HG03558 (cell line): ENCODE results near the gene MED7.
A peak's percentile ranks its signal among the peaks of the same experiment; 100 is the strongest.
"Not testable (repeated sequence)": the region's sequence is repeated elsewhere in the genome, so short reads cannot be mapped to it uniquely, and the experiment has no call there.

Experiments
- ATAC-seq: cut with Tn5 transposase; IDR thresholded peaks from one replicate; pipeline ENCODE4 v1.9.1; 2021; ENCODE audit warnings: moderate number of reproducible peaks; ENCODE audit not compliant: unreplicated experiment; ENCODE audit errors: extremely low read depth

MED7 gene, protein sequence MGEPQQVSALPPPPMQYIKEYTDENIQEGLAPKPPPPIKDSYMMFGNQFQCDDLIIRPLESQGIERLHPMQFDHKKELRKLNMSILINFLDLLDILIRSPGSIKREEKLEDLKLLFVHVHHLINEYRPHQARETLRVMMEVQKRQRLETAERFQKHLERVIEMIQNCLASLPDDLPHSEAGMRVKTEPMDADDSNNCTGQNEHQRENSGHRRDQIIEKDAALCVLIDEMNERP

DNA sequence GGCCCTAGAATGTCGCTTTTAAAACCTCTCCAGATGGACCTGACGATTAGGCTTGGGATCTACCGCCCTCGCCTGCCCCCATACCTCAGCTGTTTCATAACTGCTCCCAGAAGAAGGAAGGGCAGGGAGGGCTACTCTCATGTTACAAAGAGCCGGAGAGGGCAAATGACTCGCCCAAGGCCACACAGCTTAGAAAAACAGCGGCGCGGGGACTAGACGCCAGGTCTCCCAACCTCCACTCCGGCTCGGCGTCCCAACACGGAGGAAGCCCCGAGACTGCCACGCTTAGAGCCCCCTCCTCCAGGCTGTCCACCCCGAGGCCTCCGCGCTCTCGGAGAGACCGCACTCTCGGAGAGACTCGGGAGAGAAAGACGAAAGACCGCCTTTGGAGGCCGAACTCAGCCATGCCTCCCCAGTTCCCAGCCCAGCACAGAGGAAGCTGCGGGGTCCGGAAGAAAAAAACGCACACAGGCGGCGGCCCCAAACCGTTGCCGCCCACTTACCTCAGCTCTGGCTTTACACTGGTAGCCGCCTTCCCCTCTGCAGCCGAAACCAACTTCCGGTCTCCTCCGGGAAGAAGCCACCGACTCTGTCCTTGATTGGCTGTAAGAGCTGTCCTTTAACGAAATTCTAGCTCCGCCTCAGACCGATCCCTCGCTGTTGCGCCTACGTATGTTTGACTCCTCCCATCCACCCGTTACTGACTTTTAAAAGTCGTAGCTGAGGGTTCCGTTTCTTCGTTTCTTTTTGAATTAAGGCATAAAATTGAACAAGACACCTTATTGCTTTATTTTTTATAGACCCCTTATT lies at the start of gene MED7:
TSS of gene MED7 (minus strand) at position 549 of the 810 bp plus-strand sequence. CDS start 3,434 bp downstream, outside the sequence.
- peak; percentile 99 for ATAC-seq

GRCh38 chr5:157189223-157189622 lies 46.6 kb upstream of the MED7 start:
- no peak for ATAC-seq

GRCh38 chr5:157188270-157188669 lies 45.6 kb upstream of the MED7 start:
- ATAC-seq = no peak

GRCh38 chr5:157187046-157187754 lies 44.5 kb upstream of the MED7 start:
- ATAC-seq = no peak

- no peak for ATAC-seq
These were observed 43.8 kb upstream of the MED7 start for GRCh38 chr5:157186309-157187045.

- ATAC-seq = not testable (repeated sequence)
These were observed 42.5 kb upstream of the MED7 start for GRCh38 chr5:157185122-157185521.

DNA sequence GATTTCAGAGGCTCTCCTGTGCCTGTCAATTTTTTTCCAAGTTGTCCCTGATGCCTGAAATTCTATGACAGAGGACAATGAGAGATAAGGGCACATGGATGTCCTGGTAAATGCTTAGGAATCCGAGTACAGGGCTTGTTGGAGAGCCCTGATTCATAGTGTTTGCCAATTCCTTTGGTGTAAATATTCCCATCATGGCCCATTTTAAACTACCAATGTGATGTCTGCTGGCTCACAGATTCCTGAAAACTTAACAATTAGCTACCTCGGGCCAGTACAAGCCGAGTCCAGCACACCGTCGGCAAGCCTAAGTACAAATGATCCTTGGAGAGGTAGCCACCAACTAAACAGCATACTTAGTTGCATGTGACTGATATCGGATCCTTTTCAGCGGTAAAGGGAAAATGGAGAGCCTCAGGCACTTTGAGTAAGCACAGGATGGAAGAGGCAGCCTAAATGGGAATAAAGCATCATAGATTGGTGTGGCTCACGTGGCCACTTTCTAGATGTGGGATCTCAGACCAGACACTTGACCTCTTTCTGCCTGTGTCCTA lies 41.5 kb upstream of the MED7 start:
- ATAC-seq = no peak

DNA sequence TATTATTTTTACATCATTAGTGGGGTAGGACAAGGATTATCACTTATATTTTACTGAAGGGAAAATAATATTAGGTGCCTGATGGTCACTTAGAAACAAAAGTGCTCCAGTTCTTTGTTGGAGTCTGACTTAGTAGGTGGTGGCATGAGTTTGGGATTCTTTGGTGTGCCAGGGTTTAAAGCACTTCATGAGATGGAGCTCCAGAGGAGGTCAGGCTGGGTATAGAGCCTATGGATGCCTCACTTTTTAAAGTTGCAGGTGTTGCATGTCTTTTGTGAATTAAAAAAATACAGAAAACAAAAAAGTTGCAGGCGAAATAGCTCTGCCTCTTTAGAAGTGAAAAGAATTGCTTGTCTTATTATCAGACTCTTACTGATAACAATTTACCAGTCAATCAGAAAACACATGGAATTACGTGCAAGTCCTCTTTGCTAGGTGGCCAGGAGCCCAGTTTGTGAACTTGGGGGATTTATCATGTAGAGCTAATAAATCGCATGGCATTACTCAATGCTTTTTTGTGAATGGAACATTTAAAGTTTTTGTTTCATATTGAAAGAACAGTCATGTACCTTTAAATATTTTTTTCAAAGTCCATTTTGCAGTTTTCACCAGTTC lies 39.6 kb upstream of the MED7 start:
- ATAC-seq = no peak

DNA sequence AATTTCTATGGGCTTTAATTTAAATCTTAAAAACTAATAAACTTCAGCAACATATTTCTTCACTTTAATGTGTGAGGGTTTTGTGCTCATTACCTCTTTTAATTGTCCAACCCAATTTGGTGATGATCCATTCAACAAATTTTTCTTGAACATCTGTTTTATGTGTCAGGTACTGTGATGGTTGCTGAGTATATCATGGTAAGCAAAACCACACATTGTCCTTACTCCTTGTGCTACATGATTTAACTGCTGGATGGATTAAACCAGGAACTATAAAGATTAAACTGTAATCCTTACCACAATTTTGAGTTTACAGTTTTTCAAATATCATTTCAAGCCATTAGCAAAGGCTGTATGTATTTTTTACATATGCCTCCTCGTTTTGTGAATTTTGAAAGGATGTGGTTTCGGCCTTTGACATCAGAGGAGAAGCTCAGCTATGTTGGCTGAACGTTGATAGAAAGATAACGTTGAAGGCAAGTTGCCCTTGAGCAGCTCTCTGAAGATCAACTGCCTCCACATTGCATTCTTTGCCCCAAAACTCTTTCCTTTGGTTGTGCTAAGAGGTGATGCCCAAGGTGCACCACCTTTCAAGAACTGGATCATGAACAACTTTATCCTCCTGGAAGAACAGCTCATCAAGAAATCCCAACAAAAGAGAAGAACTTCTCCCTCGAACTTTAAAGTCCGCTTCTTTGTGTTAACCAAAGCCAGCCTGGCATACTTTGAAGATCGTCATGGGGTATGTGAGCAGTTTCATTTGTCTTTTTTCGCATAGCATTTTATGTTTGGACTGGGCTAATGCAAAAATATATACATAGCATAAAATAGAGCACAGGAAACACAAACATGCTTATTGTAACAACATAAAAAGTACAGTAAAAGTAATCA lies 38.0 kb upstream of the MED7 start, which contains the start of gene ITK:
TSS of gene ITK (plus strand) at position 467 of the 891 bp plus-strand sequence. CDS start at position 605, 138 bp downstream.
- no peak for ATAC-seq

- no peak for ATAC-seq
These were observed 36.3 kb upstream of the MED7 start for GRCh38 chr5:157178966-157179365.

DNA sequence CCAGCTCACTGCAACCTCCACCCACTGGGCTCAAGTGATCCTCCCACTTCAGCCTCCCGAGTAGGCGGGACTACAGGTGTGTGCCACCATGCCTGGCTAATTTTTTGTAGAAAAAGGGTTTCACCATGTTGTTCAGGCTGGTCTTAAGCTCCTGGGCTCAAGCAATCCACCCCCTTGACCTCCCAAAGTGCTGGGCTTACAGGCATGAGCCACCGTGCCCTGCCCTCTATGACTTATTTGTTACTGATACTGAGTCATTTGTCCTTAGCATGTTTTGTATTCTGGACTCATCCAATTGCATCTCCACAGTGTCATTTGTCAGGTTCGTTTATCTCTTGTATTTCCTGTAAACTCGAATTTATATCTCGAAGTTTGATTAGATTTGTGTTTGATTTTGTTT lies 35.3 kb upstream of the MED7 start:
- ATAC-seq = no peak

- ATAC-seq = no peak
These were observed 32.5 kb upstream of the MED7 start for GRCh38 chr5:157175071-157175612.

DNA sequence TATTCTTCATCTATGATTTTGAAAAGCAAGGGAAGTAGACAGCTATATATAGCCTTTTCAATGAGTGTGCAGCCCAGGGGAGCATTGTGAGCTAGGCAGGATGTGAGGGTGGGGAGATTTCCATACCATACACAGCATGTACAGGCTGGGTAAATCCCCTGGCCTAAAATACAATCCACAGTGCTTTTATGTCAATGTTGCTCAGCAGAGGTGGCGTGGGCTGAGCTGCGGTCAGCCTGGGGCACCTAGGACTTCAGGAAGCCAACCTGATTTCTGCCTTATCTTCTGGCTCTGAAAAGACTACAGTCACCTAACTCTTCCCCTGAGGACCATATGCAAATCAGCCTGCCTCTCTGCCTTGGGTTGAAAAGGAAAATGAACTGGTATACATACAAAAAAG lies 29.7 kb upstream of the MED7 start:
- ATAC-seq = peak; percentile 100

DNA sequence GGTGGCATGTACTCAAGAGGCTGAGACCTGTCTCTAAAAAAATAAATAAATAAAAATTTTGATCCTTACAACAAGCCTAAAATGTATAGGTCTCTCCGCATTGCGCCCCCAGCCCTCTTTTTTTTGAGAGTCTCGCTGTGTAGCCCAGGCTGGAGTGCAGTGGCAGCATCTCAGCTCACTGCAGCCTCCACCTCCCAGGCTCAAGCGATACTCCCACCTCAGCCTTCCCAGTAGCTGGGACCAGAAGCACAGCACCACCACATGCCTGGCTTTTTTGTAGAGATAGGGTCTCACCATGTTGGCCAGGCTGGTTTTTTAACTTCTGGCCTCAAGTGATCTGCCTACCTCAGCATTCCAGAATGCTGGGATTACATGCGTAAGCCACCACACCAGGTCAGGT lies 25.6 kb upstream of the MED7 start:
- ATAC-seq = no peak

- ATAC-seq = no peak
These were observed 24.6 kb upstream of the MED7 start for GRCh38 chr5:157167214-157167621.

DNA sequence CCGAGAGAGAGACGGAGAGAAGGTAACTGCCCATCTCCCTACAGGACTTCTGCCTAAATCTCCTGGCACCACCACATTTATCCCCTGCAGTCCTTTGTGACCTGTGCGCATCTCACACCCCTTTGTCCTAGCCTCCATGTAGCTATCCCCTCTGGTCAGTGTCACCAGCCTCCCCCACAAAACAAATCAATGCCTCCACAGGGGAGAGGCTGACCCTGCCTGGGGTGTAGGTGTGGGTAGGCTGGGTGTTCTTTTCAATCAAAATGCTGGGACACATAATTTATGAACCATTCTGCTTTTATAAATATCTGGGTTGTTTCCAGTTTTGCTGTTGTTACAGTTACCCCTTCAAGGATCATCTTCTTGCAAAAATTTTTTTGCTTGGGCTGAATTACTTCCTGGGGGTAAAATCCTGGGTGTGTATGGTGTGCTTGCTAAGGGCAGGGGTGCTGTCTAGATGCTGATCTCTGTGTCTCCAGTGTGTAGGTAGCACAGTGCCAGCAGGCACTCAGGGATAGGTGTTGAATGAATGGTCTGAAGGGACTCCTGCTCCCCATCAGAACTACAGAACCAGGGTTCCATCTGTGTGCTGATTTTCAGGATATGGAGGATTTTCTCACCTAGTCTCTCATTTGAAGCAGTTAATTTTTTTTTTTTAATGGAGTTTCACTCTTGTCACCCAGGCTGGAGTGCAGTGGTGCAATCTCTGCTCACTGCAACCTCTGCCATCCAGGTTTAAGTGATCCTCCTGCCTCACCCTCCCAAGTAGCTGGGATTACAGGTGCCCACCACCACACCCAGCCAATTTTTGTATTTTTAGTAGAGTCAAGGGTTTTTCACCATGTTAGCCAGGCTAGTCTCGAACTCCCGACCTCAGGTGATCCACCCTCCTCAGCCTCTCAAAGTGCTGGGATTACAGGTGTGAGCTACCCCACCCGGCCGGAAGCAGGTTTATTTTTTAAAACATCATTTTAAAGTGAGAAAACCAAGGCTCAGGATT lies 23.8 kb upstream of the MED7 start, which contains the start of gene GARIN3:
TSS of gene GARIN3 (minus strand) at position 51 of the 1,000 bp plus-strand sequence. CDS start 96 bp downstream, outside the sequence.
- no peak for ATAC-seq

GRCh38 chr5:157165668-157166067 lies 23.0 kb upstream of the MED7 start:
- no peak for ATAC-seq
